Large intestine (tissue), 3 donors: ENCODE measurements around the gene PALLD. TPM values are rescaled to one million over a fixed set of nuclear protein-coding genes. Genes with fewer than 3 reads are reported as not detected.
"Not testable (repeated sequence)": the region's sequence is repeated elsewhere in the genome, so short reads cannot be mapped to it uniquely, and the experiment has no call there.

Experiments
- DNase-seq, 2 donors: peaks; one replicate each; pipeline versions ENCODE4 v3.0.0 to v3.0.0-alpha.2; 2013
- H3K27ac ChIP-seq: one replicate; pipeline ENCODE4 v1.5.1; 2013; ENCODE audit warnings: low read length
- H3K27me3 ChIP-seq: 2 replicates; pipeline ENCODE4 v1.6.1; 2013; ENCODE audit warnings: low read length; ENCODE audit not compliant: control insufficient read depth, insufficient read depth
- H3K36me3 ChIP-seq: 2 replicates; pipeline ENCODE4 v1.6.1; 2013; ENCODE audit warnings: low read length; ENCODE audit not compliant: control insufficient read depth, insufficient read depth
- H3K4me1 ChIP-seq: one replicate; pipeline ENCODE4 v1.6.1; 2013; ENCODE audit warnings: low read length; ENCODE audit not compliant: control insufficient read depth, insufficient read depth
- H3K4me3 ChIP-seq: one replicate; pipeline ENCODE4 v1.5.1; 2013; ENCODE audit warnings: low read length
- H3K9me3 ChIP-seq: one replicate; pipeline ENCODE4 v1.6.1; 2013; ENCODE audit warnings: mild to moderate bottlenecking, low read depth, low read length, moderate library complexity; ENCODE audit not compliant: control insufficient read depth
- WGBS: methylation state at CpG from one replicate; pipeline ENCODE4 v1.1.5; 2013; ENCODE audit warnings: low lambda C conversion rate; ENCODE audit not compliant: insufficient coverage; 5-methylcytosine and 5-hydroxymethylcytosine counted together
- polyA plus RNA-seq: library from polyadenylated mRNA; unstranded; fragments of 120-200 nt; gene quantifications from one replicate; pipeline ENCODE4 v1.2.1, GENCODE V29; 2013

PALLD gene
- polyA plus RNA-seq, 1 donor: 59.7 TPM

DNA sequence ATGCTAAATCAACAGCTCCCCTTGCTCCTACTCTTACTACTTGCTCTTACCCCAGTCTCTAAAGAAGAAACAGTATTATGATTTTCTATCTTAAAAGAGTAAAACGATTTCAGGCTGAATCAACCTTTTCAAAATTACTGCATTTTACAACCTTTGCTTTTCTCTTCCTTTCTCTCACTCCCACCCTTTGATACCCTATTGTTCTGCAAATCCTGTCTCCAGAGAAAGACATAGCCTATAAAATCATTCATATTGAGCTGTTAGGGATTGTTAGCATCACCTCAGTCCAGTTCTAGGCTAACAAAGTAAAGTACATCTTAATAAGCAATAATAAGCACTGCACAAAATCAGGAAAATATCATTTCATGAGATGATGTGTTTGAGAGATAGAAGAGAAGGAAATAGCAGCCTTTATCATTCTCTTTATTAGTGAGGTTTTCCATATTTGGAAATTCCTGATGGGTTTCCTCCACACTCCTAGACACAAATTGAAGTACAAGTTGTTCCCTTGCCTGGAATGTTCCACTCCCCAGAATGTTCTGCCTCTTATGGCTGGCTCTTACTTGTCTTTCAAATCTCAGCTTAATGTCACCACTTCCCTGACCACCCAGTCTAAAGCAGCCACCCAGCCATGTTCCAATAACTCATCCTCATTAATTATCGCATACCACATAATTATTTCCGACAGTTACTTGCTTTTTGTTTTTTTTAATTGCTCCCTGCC lies 219.7 kb downstream of the PALLD start:
- H3K4me3 ChIP-seq: no peak overlapping the region
- H3K9me3 ChIP-seq: no peaks in the 10 kb centered on the region
- no peak for DNase-seq
- peaks cover 3% of the 10 kb centered on the region for H3K4me1 ChIP-seq
- H3K27ac ChIP-seq: no peak overlapping the region
- no peaks in the 10 kb centered on the region for H3K27me3 ChIP-seq
- H3K36me3 ChIP-seq: no peaks in the 10 kb centered on the region
- 83% methylated on average over 1 of the region's 3 CpGs for WGBS

DNA sequence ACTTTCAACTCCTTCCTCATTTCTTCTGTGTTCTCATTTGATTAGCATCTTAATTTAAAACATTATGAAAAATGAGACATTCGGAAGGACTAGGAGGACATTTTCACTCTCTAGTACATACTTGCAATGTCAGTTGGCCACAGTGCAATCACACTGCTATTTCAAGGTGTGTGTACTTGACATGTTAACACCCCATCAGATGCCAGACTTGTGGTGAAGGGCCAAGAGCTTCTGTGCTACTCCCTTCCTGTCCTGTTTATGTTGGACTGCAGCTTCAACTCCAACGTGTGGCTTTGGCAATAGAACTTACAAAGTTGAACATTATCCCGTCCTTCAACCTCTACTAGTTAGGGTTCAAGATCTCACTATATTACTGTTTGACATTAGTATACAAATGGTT lies 221.0 kb downstream of the PALLD start:
- DNase-seq: no peak
- no peaks in the 10 kb centered on the region for H3K27me3 ChIP-seq
- no peak overlapping the region for H3K27ac ChIP-seq
- peaks cover 3% of the 10 kb centered on the region for H3K4me1 ChIP-seq
- no peaks in the 10 kb centered on the region for H3K36me3 ChIP-seq
- no CpG with 5 or more reads among the region's 3 CpGs for WGBS
- no peak overlapping the region for H3K4me3 ChIP-seq
- no peaks in the 10 kb centered on the region for H3K9me3 ChIP-seq

DNA sequence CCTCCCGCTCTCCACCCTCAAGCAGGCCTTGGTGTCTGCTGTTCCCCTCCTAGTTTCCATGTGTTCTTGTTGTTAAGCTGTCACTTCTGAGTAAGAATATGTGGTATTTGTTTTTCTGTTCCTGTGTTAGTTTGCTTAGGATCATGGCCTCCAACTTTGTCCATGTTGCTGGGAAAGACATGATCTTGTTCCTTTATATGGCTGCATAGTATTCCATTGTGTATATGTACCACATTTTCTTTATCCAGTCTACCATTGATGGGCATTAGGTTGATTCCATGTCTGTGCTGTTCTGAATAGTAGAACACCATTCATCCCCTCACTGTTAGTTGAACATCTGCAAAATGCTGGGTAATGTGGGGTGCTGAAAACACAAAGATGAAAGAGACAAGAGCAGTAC lies 222.9 kb downstream of the PALLD start:
- no peak for DNase-seq
- H3K36me3 ChIP-seq: no peaks in the 10 kb centered on the region
- no peaks in the 10 kb centered on the region for H3K27me3 ChIP-seq
- no CpG with 5 or more reads among the region's 1 CpG for WGBS
- H3K27ac ChIP-seq: no peak overlapping the region
- H3K9me3 ChIP-seq: no peaks in the 10 kb centered on the region
- no peak overlapping the region for H3K4me3 ChIP-seq
- H3K4me1 ChIP-seq: no peaks in the 10 kb centered on the region

DNA sequence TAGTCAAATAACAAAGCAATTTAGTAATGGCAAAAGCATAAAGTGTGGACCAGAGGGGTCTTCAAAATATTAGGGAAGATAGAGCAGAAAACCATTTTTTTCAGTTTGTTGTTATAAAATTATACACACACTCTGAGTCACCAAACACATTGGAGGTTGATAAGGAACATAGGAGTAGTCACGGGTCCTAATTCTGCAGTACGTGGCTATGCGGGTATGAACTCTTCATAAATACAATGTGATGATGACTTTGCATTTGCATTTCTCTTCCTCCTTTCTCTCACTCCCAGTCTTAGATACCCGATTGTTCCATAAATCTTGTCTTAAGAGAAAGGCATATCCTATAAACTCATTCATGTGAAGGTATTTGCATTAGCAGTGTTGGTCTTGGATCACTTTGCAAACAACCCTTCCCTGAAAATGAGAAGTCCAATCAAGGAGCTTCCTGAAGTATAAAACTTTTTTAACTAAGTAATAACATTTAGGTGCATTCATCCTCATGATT lies 223.6 kb downstream of the PALLD start:
- no peaks in the 10 kb centered on the region for H3K4me1 ChIP-seq
- no peak overlapping the region for H3K27ac ChIP-seq
- WGBS: 86% methylated on average over 1 of the region's 4 CpGs
- no peak for DNase-seq
- no peak overlapping the region for H3K4me3 ChIP-seq
- no peaks in the 10 kb centered on the region for H3K27me3 ChIP-seq
- H3K36me3 ChIP-seq: no peaks in the 10 kb centered on the region
- H3K9me3 ChIP-seq: no peaks in the 10 kb centered on the region

DNA sequence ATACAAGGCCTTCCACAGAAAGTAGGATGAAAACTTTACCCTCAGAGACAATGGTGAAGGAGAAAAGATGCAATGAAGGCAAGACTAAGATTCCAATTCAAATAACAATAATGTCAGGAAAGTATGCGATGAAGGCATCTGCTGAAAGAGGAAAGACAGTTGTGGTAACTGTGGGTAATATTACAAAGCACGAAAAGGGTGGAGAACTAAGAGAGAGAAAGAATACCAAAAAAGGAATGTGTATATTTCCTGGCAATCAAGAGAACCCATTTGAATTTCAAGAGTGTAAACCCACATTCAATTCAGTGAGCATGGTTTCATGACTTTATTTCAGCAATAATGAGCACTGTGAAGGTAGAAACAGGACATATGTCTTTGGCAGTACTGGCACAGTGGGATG lies 225.5 kb downstream of the PALLD start:
- Histone ChIP-seq H3K27ac (no peak overlapping the region), H3K4me3 (no peak overlapping the region), H3K4me1 (no peaks in the 10 kb centered on the region), H3K36me3 (no peaks in the 10 kb centered on the region), H3K27me3 (no peaks in the 10 kb centered on the region), H3K9me3 (no peaks in the 10 kb centered on the region)
- WGBS: 58% methylated on average over 2 of the region's 2 CpGs
- DNase-seq: no peak

DNA sequence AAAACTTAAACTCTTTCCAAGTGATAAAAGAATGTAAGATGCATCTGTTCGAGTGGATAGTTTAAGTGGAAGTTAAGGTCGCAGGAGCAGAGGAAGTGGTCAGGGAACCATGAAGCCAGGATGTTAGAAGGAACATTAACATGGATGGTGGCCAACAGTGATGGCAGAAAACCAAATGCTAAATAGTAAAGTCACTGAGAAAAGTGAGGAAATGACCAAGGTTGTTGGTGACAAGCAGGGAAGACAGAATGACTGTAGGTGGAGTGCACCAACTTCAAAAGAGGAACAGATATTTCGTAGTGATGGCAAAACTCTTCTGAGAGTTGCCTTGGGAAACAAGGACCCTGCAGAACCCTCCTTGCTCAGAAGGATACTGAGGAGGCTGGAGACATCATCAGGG lies 226.2 kb downstream of the PALLD start:
- H3K36me3 ChIP-seq: no peaks in the 10 kb centered on the region
- no peak overlapping the region for H3K27ac ChIP-seq
- peak in 1 of 2 donors; percentile 24 for DNase-seq
- H3K9me3 ChIP-seq: no peaks in the 10 kb centered on the region
- H3K27me3 ChIP-seq: no peaks in the 10 kb centered on the region
- H3K4me3 ChIP-seq: no peak overlapping the region
- WGBS: 100% methylated on average over 1 of the region's 3 CpGs
- H3K4me1 ChIP-seq: no peaks in the 10 kb centered on the region

DNA sequence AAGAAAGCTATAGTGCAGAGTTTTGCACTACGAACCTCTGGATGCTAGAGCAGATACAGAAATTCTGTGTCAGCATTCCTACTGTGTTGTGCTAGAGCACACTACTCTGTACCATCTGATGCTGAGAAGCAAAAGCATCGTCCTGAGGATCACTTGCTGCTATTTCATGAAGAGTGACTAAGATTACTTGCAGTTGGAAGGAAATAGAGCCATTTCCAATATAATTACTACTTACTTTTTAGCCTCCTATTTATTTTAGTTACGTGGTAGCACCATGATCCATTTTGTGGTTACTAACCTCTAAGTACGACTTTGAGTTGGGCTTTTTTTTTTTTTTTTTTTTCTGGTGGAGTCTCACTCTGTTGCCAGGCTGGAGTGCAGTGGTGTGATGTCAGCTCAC lies 226.7 kb downstream of the PALLD start:
- no peaks in the 10 kb centered on the region for H3K36me3 ChIP-seq
- H3K4me3 ChIP-seq: no peak overlapping the region
- WGBS: 93% methylated on average over 3 of the region's 4 CpGs
- H3K27ac ChIP-seq: no peak overlapping the region
- no peaks in the 10 kb centered on the region for H3K9me3 ChIP-seq
- H3K27me3 ChIP-seq: no peaks in the 10 kb centered on the region
- no peak for DNase-seq
- no peaks in the 10 kb centered on the region for H3K4me1 ChIP-seq

DNA sequence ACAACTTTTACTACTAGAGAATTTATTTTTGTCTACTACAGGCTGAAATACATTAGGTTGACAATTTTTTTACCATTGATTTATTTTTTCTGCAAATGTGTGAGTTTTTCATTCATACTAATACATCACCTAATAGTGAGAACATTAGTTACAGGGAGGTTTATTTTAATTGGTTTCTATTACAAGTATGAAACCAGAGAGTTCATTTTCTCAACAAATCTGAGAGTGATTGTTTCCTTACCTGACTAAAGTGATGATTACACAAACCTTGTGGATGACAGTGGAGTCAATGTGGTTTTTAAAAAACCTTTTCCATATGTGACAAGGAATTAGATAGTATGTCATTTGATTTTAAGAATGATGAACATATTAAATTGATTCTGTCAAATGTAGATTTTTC lies 227.4 kb downstream of the PALLD start:
- no peak overlapping the region for H3K4me3 ChIP-seq
- H3K27me3 ChIP-seq: no peaks in the 10 kb centered on the region
- H3K9me3 ChIP-seq: no peaks in the 10 kb centered on the region
- no peaks in the 10 kb centered on the region for H3K36me3 ChIP-seq
- no peaks in the 10 kb centered on the region for H3K4me1 ChIP-seq
- DNase-seq: no peak
- no peak overlapping the region for H3K27ac ChIP-seq

DNA sequence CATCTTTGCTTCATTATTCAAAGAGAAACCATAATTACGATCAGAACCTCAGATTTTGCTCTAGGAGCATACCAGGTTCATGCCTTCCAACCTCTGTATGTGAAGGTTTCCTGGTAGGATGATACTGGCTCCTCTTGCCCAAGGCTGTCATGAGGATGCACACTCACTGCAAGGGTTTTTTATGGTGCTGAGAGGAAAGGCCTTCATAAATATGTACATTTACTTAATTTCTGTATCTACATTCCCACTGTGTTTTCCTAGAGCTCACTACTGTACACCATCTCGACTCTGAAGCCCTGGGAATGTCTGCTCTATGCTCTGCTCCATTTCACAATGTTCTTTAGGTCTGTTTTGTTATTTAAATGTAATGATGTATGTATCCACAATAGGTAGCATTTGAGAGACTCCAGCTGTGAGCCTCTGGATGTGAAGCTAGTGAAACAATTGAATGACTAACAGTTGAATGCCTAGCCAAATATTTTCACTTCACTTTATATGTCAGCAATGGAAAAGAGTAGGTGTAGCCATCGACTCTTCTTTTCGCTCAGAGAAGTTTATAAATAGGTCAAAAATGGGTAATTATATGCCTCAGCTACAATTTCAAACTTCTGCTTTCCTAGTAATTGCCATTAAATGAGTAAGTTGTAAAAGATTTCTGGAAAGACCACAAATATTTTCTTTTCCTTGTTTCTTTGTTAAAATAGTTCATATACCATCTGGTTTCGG lies 228.0 kb downstream of the PALLD start:
- Histone ChIP-seq H3K27me3 (no peaks in the 10 kb centered on the region), H3K36me3 (no peaks in the 10 kb centered on the region), H3K4me3 (no peak overlapping the region), H3K4me1 (no peaks in the 10 kb centered on the region), H3K9me3 (no peaks in the 10 kb centered on the region), H3K27ac (no peak overlapping the region)
- DNase-seq: no peak
- 89% methylated on average over 3 of the region's 5 CpGs for WGBS

DNA sequence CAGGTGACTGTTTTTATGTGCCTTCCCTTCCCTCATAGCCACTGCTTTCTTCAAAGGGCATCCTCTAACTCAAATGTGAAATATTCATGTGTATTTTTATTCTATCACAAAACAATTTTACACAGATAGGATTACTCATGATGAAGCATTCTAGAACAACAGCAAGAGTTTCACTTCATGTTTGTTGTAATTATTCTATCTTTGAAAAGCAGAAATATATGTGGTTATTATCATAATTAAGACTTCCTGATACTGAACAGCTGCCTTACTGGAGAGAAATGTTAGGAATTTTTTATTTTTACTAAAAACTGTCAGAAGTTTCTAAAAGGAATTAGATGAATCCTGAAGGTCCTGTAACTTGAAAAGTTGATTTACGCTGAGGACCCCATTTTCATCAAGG lies 229.1 kb downstream of the PALLD start:
- H3K27ac ChIP-seq: no peak overlapping the region
- WGBS: 100% methylated on average over 1 of the region's 1 CpG
- no peak for DNase-seq
- no peak overlapping the region for H3K4me3 ChIP-seq
- H3K36me3 ChIP-seq: no peaks in the 10 kb centered on the region
- H3K4me1 ChIP-seq: no peaks in the 10 kb centered on the region
- no peaks in the 10 kb centered on the region for H3K27me3 ChIP-seq
- H3K9me3 ChIP-seq: no peaks in the 10 kb centered on the region

DNA sequence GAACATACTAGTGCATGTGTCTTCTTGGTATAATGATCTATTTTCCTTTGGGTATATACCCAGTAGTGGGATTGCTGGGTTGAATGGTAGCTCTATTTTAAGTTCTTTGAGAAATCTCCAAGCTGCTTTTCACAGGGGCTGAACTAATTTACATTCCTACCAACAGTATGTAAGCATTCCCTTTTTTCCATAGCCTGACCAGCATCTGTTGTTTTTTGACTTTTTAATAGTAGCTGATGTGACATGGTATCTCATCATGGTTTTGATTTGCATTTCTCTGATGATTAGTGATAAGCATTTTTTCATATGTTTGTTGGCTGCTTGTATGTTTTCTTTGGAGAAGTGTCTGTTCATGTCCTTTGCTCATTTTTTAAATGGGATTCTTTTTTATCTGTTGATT lies 230.3 kb downstream of the PALLD start:
- not testable (repeated sequence) for H3K27me3 ChIP-seq, DNase-seq, H3K4me1 ChIP-seq, H3K36me3 ChIP-seq, H3K9me3 ChIP-seq, H3K4me3 ChIP-seq, H3K27ac ChIP-seq
